ENCODE data around the gene PPFIA1. TPM values are rescaled to one million over a fixed set of nuclear protein-coding genes. Genes with fewer than 3 reads are reported as not detected.
"Not testable (repeated sequence)": the region's sequence is repeated elsewhere in the genome, so short reads cannot be mapped to it uniquely, and the experiment has no call there.

PPFIA1 gene
- total RNA-seq, 1 donor = 37.1 TPM

GRCh38 chr11:70389201-70389600 lies 118.7 kb downstream of the PPFIA1 start:
- no peak for DNase-seq (ENCODE audit: low read depth)
- TF ChIP-seq CTCF (IDR thresholded peaks at IDR 0.05; ENCODE audit: insufficient read depth, low read length) = no peak
- H3K4me3 ChIP-seq (ENCODE audit: low read depth, low read length) = no peak overlapping the region

GRCh38 chr11:70390882-70391281 lies 120.4 kb downstream of the PPFIA1 start:
- not testable (repeated sequence) for DNase-seq (ENCODE audit: low read depth); H3K4me3 ChIP-seq (ENCODE audit: low read depth, low read length)

GRCh38 chr11:70394211-70394950 lies 123.9 kb downstream of the PPFIA1 start:
- TF ChIP-seq CTCF (IDR thresholded peaks at IDR 0.05; ENCODE audit: insufficient read depth, low read length) = no peak
- no peak overlapping the region for H3K4me3 ChIP-seq (ENCODE audit: low read depth, low read length)
- DNase-seq (ENCODE audit: low read depth) = no peak

- TF ChIP-seq CTCF (IDR thresholded peaks at IDR 0.05; ENCODE audit: insufficient read depth, low read length) = no peak
- H3K4me3 ChIP-seq (ENCODE audit: low read depth, low read length) = peak overlapping the region; percentile 89
- peak; percentile 43 for DNase-seq (ENCODE audit: low read depth)
Measured at GRCh38 chr11:70397336-70397982, 127.0 kb downstream of the PPFIA1 start.

- H3K4me3 ChIP-seq (ENCODE audit: low read depth, low read length) = peak within 1 kb of the TSS; percentile 89
- DNase-seq (ENCODE audit: low read depth) = peak; percentile 81
- no peak for TF ChIP-seq CTCF (IDR thresholded peaks at IDR 0.05; ENCODE audit: insufficient read depth, low read length)
Measured at GRCh38 chr11:70397983-70398833, 127.7 kb downstream of the PPFIA1 start, which contains the start of gene CTTN. TSS of gene CTTN (plus strand) at chr11:70398529. CDS start at chr11:70407298, 8,769 bp downstream.

GRCh38 chr11:70398834-70399680 lies 128.6 kb downstream of the PPFIA1 start:
- no peak for TF ChIP-seq CTCF (IDR thresholded peaks at IDR 0.05; ENCODE audit: insufficient read depth, low read length)

More at GRCh38 chr11:70398834-70399680, 128.6 kb downstream of the PPFIA1 start:
- no peak for DNase-seq (ENCODE audit: low read depth)
- peak overlapping the region; percentile 89 for H3K4me3 ChIP-seq (ENCODE audit: low read depth, low read length)
